Muscle of arm (tissue), 12 donors: ENCODE data around the gene NUP210L. TPM values are rescaled to one million over a fixed set of nuclear protein-coding genes. Genes with fewer than 3 reads are reported as not detected.

Experiments used
- DNase-seq: peaks from one replicate; pipeline ENCODE4 v3.0.0-alpha.2; 2013
- polyA plus RNA-seq, 12 donors: library from polyadenylated mRNA; unstranded; fragments of 120-200 nt; gene quantifications; one replicate each; pipeline ENCODE4 v1.2.1, GENCODE V29; 2013; ENCODE audit not compliant: insufficient read length in 12 of 12

Gene NUP210L
- polyA plus RNA-seq, 12 donors = 0.08 to 0.12 (median 0.11) TPM; not detected in 9

DNA sequence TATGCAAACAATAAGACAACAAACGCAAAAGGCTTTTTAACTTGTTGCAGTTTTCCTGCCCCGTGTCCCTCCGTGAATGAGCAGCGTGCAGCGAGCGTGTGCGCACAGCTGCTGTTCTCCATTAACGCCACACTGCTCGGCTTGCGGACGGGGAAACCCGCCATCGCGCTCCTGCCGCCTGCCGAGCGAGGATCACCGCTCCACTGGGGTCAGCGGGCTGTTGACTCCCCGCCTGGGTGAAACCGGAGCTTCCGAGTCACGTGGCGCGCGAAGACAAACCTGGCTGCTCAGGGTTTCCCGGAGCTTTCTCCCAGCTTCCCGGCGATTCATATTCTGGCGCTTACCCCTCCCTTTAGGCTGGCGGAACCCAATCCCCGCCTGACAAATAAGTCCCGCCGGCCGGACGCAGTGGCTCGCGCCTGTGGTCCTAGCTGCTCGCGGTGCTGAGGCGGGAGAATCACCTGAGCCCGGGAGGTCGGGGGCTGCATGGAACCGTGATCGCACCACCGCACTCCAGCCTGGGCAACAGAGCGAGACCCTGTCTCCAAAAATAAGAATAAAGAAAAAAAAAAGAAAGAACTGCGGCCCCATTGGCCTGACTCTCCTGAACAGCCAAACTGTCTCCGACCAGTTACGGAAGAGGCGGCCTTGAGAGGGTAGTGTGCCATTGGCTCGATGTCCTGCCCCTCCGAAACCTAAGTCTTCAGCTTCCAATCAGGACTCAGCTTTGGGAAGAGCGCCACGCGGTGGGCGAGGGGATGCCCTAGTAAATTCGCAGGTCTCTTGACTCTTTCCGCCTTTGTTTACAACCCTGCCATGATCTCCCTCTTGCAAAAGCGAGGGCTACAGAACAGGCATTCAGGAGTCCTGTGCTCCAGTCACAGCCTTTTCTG, 187.5 kb downstream of the NUP210L start, which contains the start of gene CREB3L4:
TSS of gene CREB3L4 (plus strand) at position 796 of the 893 bp plus-strand sequence. CDS start 624 bp downstream, outside the sequence.
- DNase-seq = peak; percentile 96

DNA sequence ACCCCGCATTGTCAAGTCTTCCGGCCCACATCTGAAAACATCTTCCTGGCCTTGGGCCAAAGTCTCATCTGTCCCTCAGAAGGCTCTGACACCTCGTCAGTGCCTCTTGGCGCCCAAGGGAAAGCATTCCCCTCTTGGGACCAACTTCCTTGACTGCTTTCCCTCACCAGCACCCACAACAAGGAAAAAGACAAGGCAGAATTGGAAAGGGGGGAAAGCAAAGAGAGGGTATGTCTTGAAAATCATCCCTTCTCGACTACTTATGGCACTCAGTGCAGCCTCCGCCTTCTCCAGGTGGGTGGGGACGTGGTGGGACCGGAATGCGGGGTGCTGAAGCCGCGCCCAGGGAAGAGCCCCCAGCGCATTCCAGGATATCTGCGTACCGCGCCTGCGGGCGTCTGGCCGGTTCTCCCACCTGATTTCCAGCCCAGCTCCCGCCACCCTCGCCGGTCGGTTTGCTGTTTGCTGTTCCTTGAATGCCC, 191.0 kb downstream of the NUP210L start:
- no peak for DNase-seq

DNA sequence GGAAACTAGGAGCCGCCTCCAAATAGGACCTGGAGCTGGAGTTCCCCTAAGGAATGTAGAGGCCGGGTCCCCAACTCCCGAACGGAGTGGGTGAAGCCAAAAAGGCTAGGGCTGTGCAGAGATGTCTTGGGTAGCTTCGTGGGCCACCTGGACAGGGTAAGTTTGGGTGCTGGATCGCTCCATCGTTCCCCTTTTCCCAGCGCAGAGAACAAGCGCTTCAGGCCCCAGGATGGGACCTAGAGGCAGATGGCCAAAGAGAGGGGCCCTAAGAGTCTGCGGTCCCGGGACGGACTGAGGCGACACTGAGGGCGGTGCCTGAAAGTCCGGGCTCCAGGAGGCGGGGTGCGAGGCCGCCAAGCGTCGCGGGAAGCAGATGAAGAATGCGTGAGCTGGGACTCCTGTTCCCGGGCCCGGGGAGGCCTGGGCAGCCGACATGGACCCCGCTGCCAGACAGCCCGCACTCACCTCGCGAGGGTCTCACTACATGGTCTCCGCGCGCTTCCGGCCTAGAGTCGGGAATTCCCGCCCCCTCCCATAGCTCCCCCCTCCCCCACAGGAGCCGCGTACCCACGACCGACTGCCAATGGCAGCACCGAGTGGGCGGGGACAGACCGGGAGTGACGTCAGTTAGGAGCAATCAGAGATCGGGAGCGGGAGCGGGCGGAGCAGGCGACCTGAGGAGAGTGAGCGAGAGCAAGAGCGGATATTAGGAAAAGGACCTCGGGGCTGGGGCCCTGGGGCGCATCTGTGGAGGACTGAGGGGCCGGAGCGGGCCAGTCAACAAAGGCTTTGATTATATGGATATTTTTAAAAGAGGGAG, 191.6 kb downstream of the NUP210L start, which contains the start of gene SLC39A1:
TSS of gene SLC39A1 (minus strand) at position 508 of the 820 bp plus-strand sequence. CDS start 822 bp downstream, outside the sequence.
- DNase-seq = peak; percentile 99

DNA sequence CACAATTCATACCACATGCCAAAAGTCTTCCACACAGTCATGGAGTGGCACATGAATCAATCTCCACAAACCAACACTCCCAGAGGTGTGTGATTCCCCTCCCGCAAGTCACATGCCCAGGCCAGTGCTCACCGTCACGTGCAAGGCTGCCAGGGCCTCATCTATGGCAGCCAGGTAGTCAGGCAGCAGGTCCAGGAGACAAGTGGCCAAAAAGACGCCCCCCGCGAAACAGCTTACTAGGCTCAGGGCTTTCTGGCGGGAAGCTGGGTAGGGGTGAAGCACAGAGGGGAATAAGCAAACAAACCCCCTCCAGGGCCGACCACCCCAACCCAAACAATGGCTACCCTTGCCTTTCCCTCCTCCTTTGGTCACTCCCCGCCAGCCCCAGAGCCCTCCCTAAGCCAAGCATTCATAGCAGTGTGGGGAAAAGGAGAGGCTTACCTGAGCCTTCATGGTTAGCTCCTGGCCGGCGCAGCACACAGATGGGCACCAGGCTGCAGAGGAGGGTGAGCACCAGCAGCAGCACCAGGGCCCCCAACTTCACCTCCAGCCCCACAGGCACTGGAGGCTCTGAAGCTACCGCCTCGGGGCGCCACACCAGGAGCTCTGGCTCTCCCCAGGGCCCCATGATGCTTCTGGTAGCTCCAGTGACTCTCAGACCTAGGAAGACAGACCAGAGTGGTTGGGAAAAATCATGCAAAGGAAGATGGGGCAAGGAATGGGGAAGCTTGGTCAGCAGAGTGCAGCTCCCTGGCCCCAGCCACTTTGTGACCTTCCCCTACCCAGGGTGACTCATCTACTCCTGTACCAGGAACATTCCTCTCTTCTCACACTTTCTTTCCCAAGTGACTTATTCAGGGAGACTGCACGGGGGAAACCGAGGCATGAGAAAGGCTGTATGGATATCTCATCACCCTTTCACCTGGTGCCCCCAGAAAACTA, 192.5 kb downstream of the NUP210L start:
- DNase-seq = no peak

DNA sequence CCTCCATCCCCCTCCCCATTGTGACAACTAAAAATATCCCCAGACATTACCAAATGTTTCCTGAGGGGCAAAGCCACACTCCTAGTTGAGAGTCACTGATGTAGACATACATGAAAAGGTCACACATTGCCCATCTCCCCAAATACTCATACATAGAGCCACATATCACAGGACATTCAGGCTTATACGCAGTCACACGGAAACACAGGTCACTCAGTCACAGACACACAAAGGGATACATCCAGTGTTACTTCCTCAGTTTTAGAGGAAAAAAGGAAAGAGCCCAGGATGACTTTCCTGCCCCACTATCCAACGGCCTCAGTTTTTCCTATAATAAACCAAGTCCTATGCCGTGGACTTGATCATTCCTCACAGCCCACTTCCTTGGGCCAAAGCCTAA, 193.5 kb downstream of the NUP210L start:
- DNase-seq = no peak

DNA sequence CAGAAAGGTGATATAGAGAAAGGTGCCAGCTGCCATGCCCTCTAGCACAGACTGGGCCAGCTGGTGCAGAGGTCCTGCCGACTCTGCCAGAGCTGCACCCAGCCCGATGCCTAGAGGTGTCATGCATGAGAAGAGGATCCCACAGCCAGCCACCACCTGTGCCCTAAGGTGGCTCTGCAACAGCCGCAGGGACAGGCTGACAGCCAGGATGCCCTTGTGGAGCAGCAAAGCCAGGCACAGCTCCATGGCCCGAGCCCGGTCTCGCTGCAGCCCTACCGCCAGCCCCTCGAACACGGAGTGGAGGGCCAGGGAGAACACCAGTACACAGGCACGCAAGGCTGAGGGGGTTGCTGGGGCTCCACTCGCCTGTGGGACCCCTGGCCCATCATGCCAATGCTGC, 194.7 kb downstream of the NUP210L start:
- DNase-seq = no peak

DNA sequence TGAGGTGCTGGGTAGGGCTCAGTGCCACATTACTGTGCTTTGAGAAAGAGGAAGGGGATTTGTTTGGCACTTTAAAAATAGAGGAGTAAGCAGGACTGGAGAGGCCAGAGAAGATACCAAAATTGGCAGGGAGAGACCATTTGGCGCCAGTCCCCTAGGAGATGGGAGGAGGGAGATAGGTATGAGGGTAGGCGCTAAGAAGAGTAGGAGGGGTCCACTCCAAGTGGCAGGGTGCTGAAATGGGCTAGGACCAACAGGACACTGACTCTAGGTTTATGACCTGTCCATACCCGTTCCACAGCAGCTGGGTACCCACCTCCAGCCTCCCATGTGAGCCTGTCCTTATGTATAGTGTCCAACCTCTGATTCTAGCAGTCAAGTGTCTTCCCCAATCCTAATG, 195.4 kb downstream of the NUP210L start:
- DNase-seq = no peak

DNA sequence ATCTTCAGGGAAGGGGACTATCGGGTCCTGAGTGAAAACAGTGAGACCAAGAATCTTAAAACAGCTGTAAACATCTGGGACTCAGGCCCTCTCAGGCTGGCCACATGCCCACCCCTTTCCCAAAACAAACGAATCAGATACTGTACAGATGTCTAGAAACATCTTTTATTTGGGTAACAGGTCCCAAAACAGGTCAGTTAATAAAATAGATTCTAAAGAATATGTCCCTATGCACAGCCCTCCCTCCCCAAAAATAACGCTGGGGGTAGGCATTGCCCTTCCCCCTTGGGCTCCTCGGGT, 196.0 kb downstream of the NUP210L start:
- DNase-seq = no peak

DNA sequence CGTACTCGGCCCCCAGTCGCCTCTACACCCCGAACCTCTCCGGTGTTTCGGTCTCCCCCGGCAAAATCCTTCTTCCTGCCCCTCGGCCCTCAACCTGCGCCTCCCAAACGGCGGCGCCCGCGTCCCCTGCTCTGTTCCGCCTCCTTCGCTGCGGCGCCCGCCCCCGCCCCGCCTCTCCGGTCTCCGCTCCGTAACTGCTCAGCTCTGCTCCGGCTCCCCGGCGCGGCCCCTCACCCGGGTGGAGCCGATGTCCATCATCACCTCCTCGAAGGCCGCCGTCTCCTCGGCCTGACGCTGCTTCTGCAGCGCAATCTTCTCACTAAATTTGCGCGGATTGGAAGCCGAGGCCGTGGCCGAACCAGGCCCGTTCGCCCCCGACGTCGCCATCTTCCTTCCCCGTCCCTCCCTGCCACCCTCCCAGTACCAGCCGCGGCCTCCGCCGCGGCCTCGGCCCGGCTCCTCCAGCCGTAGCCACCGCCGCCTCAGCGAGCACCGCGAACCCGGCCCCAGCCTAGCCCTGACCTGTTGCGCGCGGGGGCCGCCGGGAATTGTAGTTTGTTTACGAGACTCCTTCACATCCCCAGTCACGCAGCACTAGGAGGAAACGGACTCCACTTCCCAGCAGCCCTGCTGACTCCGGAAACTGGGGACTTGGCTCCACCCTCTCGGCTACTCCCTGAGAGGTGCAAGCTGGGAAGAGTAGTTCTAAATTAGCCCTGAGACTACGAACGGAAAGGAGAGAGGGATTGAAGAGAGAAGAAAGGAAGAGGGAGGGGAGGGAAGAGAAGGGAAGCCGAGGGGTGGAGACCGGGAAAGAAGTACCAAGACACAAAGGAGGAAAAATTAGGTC, 196.5 kb downstream of the NUP210L start, which contains the start of gene CRTC2:
TSS of gene CRTC2 (minus strand) at position 502 of the 850 bp plus-strand sequence. CDS start at position 387, 115 bp downstream.
- peak; percentile 98 for DNase-seq

DNA sequence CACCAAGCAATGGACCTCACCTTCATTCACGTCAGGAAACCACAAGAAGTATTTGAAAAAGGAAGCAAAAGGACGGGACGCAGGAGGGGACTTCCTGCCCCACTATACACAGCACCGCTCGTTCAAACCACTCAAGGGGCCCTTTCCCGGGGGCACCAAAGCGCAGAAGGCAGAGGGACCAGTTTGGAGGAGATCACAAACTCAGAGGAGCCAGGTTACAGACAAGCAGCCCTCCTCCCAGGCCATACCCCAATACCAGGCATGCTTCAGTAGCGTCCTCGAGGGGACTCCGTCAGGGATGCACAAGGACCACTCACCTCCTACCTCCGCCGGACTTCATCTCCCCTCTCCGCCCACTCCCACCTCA, 197.1 kb downstream of the NUP210L start:
- DNase-seq = no peak

DNA sequence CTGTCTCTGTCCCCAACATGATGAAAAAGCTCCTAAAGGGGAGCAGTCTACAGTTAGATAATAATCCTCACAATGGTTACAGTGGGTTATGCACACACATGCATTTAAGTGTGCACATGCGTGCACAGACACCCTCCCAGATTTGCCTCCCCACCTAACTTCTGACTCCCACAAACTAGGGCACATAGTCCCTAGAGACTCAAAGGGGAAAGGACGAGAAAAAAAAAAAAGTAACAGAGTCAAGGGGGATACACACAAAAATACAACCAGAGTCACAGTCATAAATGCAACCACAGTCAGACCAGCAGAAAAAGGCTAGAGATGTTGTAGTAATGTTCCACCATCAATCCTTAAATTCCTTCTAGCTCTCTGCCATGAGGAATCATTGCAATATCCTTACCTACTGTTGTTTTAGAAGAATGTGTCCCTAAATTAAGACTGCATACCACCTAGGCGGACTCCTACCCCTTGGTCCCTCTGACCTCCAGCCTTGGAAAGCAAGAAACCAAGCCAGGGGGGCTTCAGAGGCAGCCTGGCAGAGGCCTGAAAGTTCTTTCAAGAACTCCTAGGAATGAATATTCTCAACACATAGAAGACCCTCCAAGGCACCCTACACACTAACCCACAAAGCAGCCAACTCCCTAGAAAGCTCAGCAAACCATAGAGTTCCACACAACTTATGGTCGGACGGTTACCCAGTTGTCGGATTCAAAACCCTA, 197.7 kb downstream of the NUP210L start:
- no peak for DNase-seq

DNA sequence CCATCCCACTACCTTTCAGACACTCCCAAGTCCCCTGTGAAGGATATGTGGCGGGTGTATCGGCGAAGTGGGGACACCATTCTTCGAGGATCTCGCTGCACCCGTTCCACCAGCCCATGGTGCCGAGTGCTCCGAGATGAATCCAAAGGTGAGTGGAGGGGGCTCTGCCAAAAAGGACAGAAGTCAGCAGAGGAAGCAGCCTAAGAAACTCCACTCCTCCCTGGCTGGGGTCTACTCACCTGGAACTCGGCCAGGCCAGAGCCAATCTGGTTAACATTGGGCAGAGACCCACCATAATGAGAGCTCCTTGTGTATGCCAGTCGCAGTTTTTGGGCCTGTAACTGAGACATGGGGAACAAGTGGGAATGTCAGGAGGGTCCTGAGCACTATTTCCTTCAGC, 200.0 kb downstream of the NUP210L start:
- DNase-seq = no peak

DNA sequence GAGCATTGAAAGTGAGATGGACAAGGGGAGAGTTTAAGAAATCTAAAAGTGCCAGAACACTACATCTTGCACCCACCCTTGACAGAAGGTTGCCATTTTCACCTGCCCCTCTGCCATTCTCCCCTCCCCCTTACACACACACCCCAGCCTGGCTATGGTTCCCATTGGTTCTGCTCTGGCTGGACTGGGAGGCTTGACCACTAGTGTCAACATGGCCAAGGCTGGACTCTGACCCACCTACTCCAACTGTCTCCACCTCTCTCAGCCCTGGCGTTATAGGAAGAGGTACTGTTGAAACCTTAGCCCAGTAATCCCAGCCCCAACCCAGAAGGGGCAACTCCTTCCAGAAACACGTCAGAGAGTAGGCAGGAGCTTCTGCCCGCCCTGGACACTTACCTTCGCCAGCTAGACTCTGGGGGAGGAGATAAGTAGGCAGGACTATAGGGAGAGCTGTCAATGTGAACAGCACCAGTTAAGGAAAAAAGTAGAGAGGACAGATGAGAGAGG, 201.0 kb downstream of the NUP210L start:
- no peak for DNase-seq

DNA sequence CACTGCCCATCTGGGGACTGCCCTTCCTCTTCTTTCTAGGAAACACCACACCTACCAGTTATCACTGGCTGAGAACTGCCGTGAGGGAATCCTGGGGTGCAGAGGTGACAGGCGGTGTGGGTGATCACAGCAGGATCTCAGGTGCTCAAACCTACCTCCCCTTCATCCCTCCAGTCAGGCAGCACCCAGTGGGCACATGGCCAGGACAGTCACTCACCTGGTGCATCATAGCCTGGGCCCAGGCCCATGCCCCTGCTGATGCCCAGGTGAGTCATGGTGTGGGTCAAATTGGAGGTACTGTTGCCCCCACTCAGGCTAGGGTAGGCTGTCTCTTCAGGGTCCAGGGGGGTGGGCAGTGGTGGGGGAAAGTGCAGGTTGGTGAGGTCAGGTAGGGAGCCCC, 203.1 kb downstream of the NUP210L start:
- no peak for DNase-seq

DNA sequence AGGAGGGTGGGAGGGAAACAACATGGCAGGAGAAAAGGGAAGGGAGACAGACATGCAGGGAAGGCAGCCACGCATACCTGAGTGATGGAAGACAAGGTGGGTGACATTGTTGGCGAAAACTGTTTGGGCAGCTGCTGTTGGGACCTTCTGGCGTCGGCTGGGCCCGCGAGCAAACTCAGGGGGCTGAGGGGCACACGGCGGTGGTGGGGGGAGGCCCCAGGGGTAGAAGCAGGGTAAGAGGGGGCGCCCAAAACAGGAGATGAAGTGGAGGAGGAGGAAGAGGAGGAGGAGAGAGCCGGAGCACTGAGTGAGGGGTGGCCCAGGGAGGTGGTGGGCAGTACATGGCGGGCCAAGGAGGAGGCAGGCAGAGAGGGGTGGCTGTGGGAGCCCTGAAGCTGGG, 203.7 kb downstream of the NUP210L start:
- DNase-seq = no peak

DNA sequence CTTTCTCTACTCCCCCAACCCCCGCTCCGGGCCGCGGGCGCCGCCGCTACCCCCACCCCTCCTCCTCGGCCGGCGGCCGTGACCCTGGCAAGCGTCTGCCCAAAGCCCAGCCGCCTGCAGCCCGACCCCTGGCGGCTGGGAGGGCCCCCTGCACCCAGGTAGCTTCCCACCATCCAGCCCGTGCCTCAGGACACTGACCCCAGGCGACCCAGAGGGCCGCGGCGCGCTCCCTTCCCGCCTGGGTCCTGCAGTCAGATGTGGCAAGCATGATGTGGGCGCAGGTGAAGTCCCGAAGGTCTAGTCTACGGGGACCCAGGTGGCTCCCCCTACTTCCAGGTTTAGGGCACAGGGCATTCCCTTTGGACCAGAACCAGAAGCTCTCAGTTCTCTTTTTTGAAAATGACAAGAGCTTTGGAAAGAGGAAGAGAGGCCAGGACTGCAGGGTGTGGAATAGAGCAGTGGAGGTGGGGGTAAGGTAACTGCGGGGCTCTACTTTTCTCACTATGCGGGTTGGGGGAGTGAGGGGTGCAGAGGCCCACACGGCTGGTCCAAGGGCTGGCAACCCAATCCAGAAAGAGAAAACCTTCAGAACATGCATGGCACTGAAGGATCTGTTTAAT, 208.1 kb downstream of the NUP210L start, which contains the start of gene DENND4B:
TSS of gene DENND4B (minus strand) at position 97 of the 620 bp plus-strand sequence. CDS start 2,344 bp downstream, outside the sequence.
- DNase-seq = peak; percentile 83

DNA sequence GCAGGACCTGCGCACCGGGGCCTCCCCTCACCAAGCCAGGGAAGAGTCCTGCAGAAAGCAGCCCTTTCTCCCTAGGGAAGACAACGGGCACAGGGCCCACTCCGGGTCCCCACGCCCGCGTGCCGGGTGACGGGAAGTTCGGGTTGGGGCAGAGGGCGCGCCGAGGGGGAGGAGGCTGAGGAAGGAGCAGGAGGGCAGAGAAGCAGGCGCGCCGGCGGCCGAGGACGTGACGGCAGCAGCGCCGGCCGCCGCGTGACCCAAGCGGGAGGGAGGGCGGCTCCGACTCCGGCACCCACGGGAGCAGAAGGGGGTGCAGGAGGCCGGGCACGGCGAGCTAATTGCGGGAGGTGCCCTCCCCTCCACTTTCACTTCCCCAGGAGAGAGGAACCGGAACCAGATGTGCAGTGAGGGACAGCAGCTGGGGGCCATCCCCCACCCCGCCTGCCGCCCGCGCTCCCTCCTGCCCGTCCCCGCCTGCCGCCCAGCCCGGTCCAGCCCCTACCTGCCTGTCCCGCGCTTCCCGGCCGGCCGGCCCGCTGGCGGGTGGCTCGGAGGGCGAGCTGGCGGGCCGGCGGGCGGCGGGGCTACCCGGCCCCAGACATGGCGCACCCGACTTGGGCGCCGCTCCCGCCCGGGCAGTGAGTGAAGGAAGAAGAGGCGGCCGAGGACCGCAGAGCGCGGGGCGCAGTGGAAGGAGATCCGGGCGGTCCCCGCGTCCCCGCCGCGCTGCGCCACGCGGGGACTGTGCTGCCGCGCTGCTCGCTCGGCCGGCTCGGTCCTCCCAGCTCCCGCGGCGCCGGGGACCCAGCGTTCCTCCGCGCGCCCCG, 208.9 kb downstream of the NUP210L start:
- DNase-seq = peak; percentile 59
